ENCODE measurements around the gene HIBADH.
A peak's percentile ranks its signal among the peaks of the same experiment; 100 is the strongest.
"Not testable (repeated sequence)": the region's sequence is repeated elsewhere in the genome, so short reads cannot be mapped to it uniquely, and the experiment has no call there.

HIBADH gene

GRCh38 chr7:27516421-27516820 lies 146.3 kb downstream of the HIBADH start:
- TF ChIP-seq CTCF (IDR thresholded peaks at IDR 0.05; ENCODE audit: insufficient read depth, low read depth, low read length, missing control alignments), result no peak
- peak; percentile 8 for DNase-seq (ENCODE audit: low read depth)
- H3K4me3 ChIP-seq (ENCODE audit: low read length), result no peak overlapping the region

- TF ChIP-seq CTCF (IDR thresholded peaks at IDR 0.05; ENCODE audit: insufficient read depth, low read depth, low read length, missing control alignments), result no peak
- peak; percentile 17 for DNase-seq (ENCODE audit: low read depth)
Measured at GRCh38 chr7:27515933-27516332, 146.8 kb downstream of the HIBADH start.

GRCh38 chr7:27514861-27515260 lies 147.8 kb downstream of the HIBADH start:
- no peak for TF ChIP-seq CTCF (IDR thresholded peaks at IDR 0.05; ENCODE audit: insufficient read depth, low read depth, low read length, missing control alignments)
- H3K4me3 ChIP-seq (ENCODE audit: low read length), result no peak overlapping the region
- DNase-seq (ENCODE audit: low read depth), result no peak

More at GRCh38 chr7:27515933-27516332, 146.8 kb downstream of the HIBADH start:
- no peak overlapping the region for H3K4me3 ChIP-seq (ENCODE audit: low read length)

- no peak for TF ChIP-seq CTCF (IDR thresholded peaks at IDR 0.05; ENCODE audit: insufficient read depth, low read depth, low read length, missing control alignments)
Measured at GRCh38 chr7:27513885-27514284, 148.8 kb downstream of the HIBADH start.

GRCh38 chr7:27511370-27511769 lies 151.3 kb downstream of the HIBADH start:
- not testable (repeated sequence) for H3K4me3 ChIP-seq (ENCODE audit: low read length); DNase-seq (ENCODE audit: low read depth)

More at GRCh38 chr7:27513885-27514284, 148.8 kb downstream of the HIBADH start:
- no peak for DNase-seq (ENCODE audit: low read depth)
- H3K4me3 ChIP-seq (ENCODE audit: low read length), result no peak overlapping the region

GRCh38 chr7:27510541-27510940 lies 152.1 kb downstream of the HIBADH start:
- no peak for TF ChIP-seq CTCF (IDR thresholded peaks at IDR 0.05; ENCODE audit: insufficient read depth, low read depth, low read length, missing control alignments)
- DNase-seq (ENCODE audit: low read depth), result no peak
- no peak overlapping the region for H3K4me3 ChIP-seq (ENCODE audit: low read length)

- not testable (repeated sequence) for DNase-seq (ENCODE audit: low read depth); H3K4me3 ChIP-seq (ENCODE audit: low read length)
Measured at GRCh38 chr7:27501879-27502278, 160.8 kb downstream of the HIBADH start.

- no peak for DNase-seq (ENCODE audit: low read depth)
- TF ChIP-seq CTCF (IDR thresholded peaks at IDR 0.05; ENCODE audit: insufficient read depth, low read depth, low read length, missing control alignments), result no peak
- no peak overlapping the region for H3K4me3 ChIP-seq (ENCODE audit: low read length)
Measured at GRCh38 chr7:27501001-27501400, 161.7 kb downstream of the HIBADH start.
